HK-2 (cell line): ENCODE measurements around the gene TMOD2.

ENCODE experiments used
- DNase-seq: peaks from one replicate; pipeline ENCODE4 v3.0.0-alpha.2; 2018; ENCODE audit not compliant: unreplicated experiment

Gene TMOD2

GRCh38 chr15:51736069-51736468 lies 15.3 kb upstream of the TMOD2 start:
- no peak for DNase-seq

GRCh38 chr15:51736751-51737521 lies 14.5 kb upstream of the TMOD2 start:
- DNase-seq = no peak

GRCh38 chr15:51737522-51738305 lies 13.7 kb upstream of the TMOD2 start, which contains the start of gene LYSMD2:
Gene LYSMD2 (minus strand): TSS chr15:51737655. CDS start chr15:51737622, 33 bp downstream.
- DNase-seq = peak; percentile 42

GRCh38 chr15:51738553-51738952 lies 12.8 kb upstream of the TMOD2 start:
- no peak for DNase-seq

GRCh38 chr15:51739061-51739712 lies 12.2 kb upstream of the TMOD2 start:
- DNase-seq = no peak

- no peak for DNase-seq
Observed at GRCh38 chr15:51749307-51749706, 2.1 kb upstream of the TMOD2 start.

GRCh38 chr15:51750186-51750585 lies 1.2 kb upstream of the TMOD2 start:
- DNase-seq = no peak

GRCh38 chr15:51751697-51752683 lies 593 bp downstream of the TMOD2 start:
- no peak for DNase-seq

GRCh38 chr15:51752888-51753287 lies 1.5 kb downstream of the TMOD2 start:
- no peak for DNase-seq

GRCh38 chr15:51754267-51754666 lies 2.9 kb downstream of the TMOD2 start:
- DNase-seq = no peak

GRCh38 chr15:51755790-51756189 lies 4.4 kb downstream of the TMOD2 start:
- DNase-seq = no peak

GRCh38 chr15:51756482-51756881 lies 5.1 kb downstream of the TMOD2 start:
- no peak for DNase-seq

GRCh38 chr15:51757450-51757849 lies 6.1 kb downstream of the TMOD2 start:
- no peak for DNase-seq

- DNase-seq = no peak
Observed at GRCh38 chr15:51758645-51759044, 7.2 kb downstream of the TMOD2 start.

GRCh38 chr15:51759557-51760070 lies 8.2 kb downstream of the TMOD2 start:
- no peak for DNase-seq

- DNase-seq = no peak
Observed at GRCh38 chr15:51760805-51761204, 9.4 kb downstream of the TMOD2 start.

GRCh38 chr15:51765751-51766150 lies 14.4 kb downstream of the TMOD2 start:
- no peak for DNase-seq

- DNase-seq = no peak
Observed at GRCh38 chr15:51766341-51766740, 14.9 kb downstream of the TMOD2 start.

- no peak for DNase-seq
Observed at GRCh38 chr15:51768018-51768417, 16.6 kb downstream of the TMOD2 start.

GRCh38 chr15:51770902-51771301 lies 19.5 kb downstream of the TMOD2 start:
- no peak for DNase-seq

- no peak for DNase-seq
Observed at GRCh38 chr15:51771773-51772172, 20.4 kb downstream of the TMOD2 start.
